Tongue (tissue), 2 donors: ENCODE results near the gene PPM1K. TPM values are rescaled to one million over a fixed set of nuclear protein-coding genes. Genes with fewer than 3 reads are reported as not detected.
A peak's percentile ranks its signal among the peaks of the same experiment; 100 is the strongest.

ENCODE experiments used
- DNase-seq: peaks from one replicate; pipeline ENCODE4 v3.0.0-alpha.2; 2015
- total RNA-seq: library from RNA; depleted of rRNA; stranded (reverse); fragments of >200 nt; gene quantifications from one replicate; pipeline ENCODE4 v1.2.3, GENCODE V29; 2014

Gene PPM1K
- total RNA-seq, 1 donor from 2014 or later: 46.5 TPM

GRCh38 chr4:88276952-88277710, 7.2 kb downstream of the PPM1K start:
- no peak for DNase-seq

- no peak for DNase-seq
These were observed 8.3 kb downstream of the PPM1K start for GRCh38 chr4:88275949-88276515.

- DNase-seq: no peak
These were observed 8.8 kb downstream of the PPM1K start for GRCh38 chr4:88275516-88275915.

GRCh38 chr4:88268913-88269312, 15.4 kb downstream of the PPM1K start:
- no peak for DNase-seq

DNA sequence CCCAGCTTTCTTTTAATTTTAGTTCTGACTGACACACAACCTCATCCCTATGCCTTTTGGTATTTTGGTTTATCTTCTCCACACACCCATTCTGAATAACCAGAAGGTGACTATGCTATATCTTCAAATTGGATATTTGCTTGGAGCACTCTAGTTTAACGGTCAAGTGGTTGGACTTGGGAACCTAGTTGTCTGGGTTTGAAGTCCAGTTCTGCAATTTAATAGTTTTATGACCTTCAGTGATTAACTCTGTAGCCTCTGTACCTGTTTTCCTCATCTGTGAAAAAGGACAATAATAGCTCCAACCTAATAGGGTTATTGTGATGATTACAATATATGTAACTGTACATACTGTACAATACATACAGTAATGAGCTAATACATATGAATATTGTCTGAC, 20.0 kb downstream of the PPM1K start:
- no peak for DNase-seq

DNA sequence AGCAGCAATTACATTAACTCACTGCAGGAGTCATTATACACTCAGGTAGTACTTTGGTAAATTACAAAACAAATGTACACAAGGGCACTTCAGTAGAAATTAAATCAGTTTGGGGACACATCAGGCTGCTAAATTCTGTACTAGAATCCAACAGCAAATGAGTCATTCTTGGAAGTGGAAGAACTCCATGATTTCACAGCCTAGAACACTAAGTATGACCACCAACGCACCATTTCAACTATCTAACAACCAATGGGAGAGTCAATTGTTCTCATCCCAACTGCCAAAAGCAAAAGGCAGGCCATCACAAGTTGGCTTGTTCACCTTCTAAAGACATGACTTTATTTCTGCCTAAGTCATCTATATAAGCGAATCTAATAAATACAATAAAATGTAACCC, 26.6 kb downstream of the PPM1K start:
- no peak for DNase-seq

DNA sequence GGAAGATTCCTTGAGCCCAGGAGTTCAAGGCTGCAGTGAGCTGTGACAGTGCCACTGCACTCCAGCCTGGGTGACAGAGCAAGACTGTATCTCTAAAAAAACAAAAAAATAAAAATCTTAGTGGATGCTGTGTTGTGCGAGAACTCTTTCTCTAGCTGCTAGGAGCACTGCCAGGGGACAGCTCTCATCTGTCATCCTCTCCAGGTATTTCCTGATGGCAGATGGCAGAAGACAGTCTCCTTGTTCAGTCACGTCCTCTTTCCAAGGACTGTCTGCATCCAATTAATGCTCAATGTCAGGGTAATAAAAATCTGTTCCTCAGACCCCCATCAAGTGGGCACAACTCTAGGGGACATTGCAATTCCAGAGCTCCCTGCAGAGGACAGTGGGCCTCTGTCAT, 29.2 kb downstream of the PPM1K start:
- DNase-seq: no peak

DNA sequence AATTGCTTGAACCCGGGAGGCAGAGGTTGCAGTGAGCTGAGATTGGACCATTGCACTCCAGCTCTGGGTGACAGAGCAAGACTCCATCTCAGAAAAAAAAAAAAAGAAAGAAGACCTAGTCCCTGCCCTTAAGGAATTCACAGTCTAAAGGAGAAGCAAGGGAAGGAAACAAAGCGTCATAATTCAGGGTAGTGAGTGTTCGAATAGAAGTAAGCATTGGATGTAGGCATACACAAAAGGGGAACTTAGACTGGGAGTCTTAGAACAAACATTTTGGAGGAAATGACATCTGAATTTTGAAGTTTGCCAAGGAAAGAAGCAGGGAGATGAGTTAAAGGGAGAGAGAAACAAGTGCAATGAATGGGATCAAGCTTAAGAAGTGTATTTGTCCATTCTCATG, 32.4 kb downstream of the PPM1K start:
- DNase-seq: no peak

DNA sequence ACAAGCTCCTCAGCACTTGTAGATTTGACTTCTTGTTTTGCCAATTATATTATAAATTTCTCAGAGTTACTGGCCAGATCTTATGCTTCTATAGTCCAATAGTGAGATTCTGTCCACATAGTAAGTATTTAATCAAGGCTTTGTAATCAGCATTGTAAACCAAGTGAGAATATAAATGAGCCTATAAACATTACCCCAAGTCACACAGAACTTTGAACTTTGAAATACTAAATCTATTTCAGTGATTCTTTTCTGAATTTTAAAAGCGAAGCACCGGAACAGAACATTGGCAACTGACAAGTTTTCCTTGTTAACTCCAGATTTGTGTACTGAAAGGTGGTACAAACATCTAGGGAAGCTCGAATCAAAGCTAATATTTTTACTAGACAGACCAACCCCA, 37.2 kb downstream of the PPM1K start:
- no peak for DNase-seq

- no peak for DNase-seq
These were observed 37.8 kb downstream of the PPM1K start for GRCh38 chr4:88246600-88246999.

DNA sequence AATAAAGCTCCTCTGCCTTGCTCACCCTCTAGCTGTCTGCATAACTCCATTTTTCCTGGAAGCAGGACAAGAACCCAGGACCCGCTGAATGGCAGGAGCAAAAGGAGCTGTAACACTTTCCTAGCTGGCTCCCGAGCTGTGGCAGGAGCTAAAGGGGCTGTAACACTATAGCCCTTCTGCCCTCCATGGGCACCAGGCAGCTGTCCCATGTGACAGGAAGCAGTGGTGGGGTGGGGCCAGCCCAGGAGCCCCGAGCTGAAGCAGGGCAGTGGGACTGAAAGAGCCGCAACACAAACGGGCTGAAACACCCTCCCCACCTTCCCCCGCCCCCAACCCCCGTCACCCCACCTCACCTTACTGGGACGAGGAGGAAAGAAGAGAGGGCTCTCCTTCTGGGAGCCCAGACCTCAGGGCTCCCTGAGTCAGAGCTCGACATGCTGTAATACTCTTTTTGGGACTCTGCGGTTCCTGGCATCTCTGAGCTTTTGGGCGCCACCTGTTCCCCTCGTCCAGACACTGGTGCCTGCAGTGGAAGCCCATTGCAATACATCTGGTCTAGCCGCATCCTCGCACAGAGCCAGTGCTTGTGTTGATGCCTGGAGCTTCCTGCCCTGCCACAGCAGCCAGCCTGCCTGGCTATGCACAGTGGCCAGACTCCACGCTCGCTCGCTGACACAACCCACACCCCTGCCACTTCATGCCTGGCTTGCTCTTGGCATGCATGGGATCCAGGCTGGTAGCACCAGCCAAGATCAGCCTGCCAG, 39.4 kb downstream of the PPM1K start:
- DNase-seq: peak; percentile 25

DNA sequence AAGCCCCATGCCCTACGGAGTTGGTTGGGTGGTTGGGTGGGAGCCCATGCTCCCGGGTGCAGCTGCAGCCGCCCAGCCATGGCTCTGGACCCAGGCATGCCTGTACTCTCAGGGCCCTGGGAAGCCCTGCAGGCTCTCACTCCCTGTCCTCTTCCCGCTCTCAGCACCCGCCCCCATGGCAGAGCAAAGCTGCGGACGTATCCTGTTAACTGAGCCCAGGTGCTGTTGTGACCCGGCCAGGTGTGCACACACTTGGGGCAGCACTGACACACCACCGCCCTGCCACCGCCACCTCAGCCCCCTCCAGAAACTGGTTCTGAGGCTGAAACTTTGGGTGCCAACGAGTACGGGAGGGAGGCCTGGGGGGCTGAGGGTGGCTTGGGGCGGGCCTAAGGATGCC, 40.3 kb downstream of the PPM1K start:
- DNase-seq: no peak

- peak; percentile 40 for DNase-seq
These were observed 42.2 kb downstream of the PPM1K start for GRCh38 chr4:88242144-88242543.

- no peak for DNase-seq
These were observed 44.1 kb downstream of the PPM1K start for GRCh38 chr4:88240297-88240714.

- DNase-seq: peak; percentile 68
These were observed 53.2 kb downstream of the PPM1K start for GRCh38 chr4:88230969-88231771.

DNA sequence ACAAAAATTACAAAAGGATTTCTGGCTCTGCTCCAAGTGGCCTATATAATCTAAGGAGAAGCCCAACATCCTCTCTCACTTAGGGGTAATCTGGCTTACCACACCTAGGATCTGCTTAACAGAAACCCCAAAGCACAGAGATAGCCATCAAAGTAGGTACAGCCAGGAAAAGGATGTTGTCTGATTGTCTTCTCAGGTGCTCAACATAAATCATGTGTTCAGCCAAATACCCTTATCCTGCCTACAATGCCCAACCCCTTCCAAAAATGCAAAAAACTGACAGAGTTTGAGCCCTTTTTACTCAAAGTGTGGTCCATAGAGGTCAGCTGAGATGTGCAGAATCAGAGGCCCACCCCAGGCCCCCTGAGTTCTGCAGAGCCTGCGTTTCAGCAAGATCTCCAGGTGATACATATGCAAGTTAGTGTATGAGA, 53.9 kb downstream of the PPM1K start:
- DNase-seq: peak; percentile 11

- DNase-seq: no peak
These were observed 56.6 kb downstream of the PPM1K start for GRCh38 chr4:88227734-88228133.

- DNase-seq: no peak
These were observed 58.2 kb downstream of the PPM1K start for GRCh38 chr4:88226143-88226542.

GRCh38 chr4:88225232-88226105, 58.9 kb downstream of the PPM1K start:
- DNase-seq: no peak

DNA sequence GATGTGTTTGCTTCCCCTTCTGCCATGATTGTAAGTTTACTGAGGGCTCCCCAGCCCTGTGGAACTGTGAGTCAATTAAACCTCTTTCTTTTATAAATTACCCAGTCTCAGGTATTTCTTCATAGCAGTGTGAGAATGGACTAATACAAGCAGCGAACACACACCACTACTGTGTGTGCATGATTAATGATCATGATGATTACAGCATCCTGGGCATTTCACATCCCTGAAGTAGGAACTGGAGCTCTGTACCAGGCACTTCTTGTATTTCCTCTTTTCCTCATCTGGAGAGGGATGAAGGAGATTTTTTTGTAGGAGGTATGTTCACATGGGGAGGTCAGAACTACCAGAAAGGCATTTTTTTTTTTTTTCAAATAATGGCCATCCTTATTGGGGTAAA, 60.8 kb downstream of the PPM1K start:
- no peak for DNase-seq

- peak; percentile 77 for DNase-seq
These were observed 65.3 kb downstream of the PPM1K start for GRCh38 chr4:88219099-88219498.

DNA sequence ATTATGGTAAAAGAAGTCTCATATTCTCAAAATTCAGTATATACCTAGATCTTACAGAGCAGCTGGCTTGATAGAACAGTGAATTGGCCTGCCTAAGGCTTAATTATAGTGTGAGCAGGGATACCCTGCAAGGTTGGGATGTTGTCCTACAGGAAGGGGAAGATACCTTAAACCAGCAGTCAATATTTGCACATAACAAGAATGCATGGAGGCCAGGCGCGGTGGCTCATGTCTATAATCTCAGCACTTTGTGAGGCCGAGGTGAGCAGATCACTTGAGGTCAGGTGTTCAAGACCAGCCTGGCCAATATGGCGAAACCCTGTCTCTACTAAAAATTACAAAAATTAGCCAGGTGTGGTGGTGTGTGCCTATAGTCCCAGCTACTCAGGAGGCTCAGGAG, 67.2 kb downstream of the PPM1K start:
- no peak for DNase-seq
